HFF-Myc (cell line): ENCODE data around the gene IL22.

Experiments
- DNase-seq: peaks from one replicate; pipeline ENCODE4 v3.0.0-alpha.2; 2011; ENCODE audit warnings: low read depth; ENCODE audit errors: extremely low read depth
- H3K4me3 ChIP-seq: replicated peaks from 2 replicates; pipeline ENCODE4 v1.5.1; 2011; ENCODE audit warnings: low read depth, mild to moderate bottlenecking, control low read depth, low read length
- CTCF ChIP-seq: IDR thresholded peaks from 2 replicates; pipeline ENCODE4 v1.5.1; 2012; ENCODE audit warnings: mild to moderate bottlenecking, low read depth, low read length, control low read depth; ENCODE audit errors: missing control alignments

Gene IL22

DNA sequence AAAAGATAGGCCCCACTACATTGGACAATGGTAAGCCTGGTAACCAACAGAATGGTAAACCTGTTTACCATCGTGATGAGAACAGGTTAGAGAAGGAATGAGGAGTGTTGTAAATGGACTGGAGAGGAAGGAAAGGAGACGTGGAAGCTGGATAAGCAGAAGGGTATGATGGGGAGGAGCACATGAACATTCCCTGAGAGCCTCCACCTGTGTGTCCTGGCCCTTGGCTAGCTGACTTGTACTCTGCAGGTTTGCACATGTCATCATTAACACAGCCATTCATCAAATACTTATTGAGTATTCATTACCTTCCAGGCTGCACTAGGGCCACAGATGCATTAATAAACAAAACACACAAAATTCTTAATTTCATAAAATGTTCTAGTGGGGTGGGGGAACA is 23.4 kb downstream of the IL22 start:
- TF ChIP-seq CTCF = no peak
- DNase-seq = no peak
- no peak overlapping the region for H3K4me3 ChIP-seq

DNA sequence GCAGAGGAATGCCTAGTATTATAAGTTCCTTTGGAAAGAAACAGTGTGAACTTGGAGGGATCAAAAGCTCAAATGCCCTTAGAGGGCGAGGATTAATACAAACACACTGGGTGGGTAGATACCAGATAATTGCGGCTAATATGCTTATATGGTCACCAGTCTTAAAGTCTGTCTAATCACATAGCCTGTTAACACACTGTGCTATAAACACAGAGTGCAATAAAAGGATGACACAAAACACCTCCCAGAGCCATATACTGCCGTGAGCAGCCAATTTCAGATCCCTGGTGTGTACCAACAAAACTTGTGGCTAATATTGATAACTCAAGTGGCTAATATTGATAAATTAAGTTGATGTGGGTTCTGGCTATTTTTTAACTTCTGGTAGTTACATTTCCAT is 26.0 kb downstream of the IL22 start:
- TF ChIP-seq CTCF = no peak
- no peak for DNase-seq
- no peak overlapping the region for H3K4me3 ChIP-seq

DNA sequence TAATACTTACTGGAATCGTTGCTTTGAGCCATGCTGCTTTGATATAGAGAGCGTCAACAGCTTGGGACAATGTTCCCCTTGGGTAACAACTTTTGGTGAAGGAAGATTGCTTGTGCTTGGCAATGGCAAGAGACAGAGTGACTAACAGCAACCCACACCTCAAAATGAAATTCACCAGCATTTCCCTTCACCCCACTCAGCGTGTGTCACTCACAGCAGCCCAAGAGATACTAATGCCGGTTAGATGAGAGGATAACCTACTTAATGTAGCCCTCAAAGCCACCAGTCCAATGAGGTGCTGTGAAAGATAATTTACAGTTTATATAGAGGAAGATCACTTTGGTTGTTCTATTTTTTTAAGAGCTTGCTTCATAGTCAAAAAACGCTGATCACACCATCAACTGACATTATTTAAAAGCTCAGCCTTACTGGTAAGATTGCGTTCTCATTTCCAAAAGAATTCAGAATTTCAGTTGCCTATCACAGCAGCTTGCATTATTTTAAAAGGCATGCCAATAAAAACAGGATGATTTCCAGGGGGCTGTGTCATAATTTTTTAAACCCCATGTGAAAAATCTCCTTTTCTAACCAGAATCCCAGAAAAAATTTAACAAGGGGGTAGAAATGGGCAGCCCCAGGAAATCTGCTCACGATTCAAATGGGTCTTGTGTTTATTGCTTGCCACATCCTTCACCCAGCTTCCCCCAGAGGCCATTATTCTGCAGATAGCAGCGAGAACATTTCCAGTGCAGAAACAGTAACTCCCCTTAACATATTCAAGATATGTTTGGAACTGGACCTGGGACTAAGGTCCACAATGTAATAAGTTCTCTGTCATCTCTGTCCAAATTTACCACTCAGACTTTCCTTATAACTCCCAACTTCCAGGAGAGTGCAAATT is 27.6 kb downstream of the IL22 start, which contains the start of gene IL26:
Gene IL26 (minus strand): TSS at position 235 of the 901 bp plus-strand sequence. CDS start 54 bp downstream, at position 181.
- no peak for DNase-seq
- no peak for TF ChIP-seq CTCF
- no peak within 1 kb of the TSS for H3K4me3 ChIP-seq

GRCh38 chr12:68224613-68225285 is 28.7 kb downstream of the IL22 start:
- no peak for DNase-seq
- no peak overlapping the region for H3K4me3 ChIP-seq
- TF ChIP-seq CTCF = no peak

DNA sequence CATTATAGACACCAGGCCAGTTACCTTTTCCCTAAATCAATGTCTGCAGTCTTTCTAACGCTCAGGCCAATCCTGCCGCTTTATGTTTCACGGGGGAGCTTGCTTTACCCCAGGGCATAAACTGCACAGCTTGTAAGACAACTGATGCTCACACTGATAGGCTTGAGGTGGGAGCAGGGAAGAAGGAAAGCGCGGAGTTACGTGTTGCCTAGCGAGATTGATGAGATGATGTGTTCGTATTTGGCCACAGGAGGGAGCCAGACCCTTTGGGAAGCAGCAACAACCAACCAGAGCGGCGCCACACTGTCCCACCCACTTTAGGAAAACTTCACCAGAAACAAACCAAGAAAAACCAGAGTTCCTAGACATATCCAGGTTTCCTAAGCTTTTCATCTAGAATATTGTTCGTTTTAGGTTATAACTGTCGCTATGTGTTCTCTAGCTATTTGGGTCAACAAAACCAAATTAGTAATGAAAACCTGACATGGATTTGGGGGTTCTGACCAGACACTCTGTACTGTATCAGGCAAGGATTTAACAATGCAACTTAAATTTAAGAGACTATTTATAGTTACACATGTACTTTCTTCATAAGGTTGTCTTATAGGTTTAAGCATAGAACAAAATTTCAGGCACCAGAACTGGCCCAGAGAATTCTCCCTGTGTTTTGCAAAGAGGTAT is 30.2 kb downstream of the IL22 start:
- DNase-seq = peak; percentile 72
- H3K4me3 ChIP-seq = no peak overlapping the region
- TF ChIP-seq CTCF = peak; percentile 82

DNA sequence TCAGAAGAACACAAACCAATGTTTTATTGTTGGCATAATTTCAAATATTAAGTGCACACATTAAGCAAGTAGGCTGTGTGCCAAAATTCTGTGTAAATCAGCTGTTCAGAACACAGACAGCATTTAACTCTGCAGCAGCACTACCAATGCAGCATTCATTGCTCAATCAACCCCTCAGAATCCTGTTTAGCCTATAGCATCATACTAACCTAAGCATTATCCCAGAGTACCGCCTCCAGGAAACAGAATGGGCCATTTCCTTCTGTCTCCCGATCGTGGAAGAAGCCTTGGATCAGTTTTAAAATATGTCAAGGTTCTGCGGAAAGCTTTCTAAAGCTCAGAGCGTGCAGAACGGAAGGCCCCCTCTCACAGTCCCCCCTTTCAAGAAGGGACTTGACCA is 31.1 kb downstream of the IL22 start:
- no peak for DNase-seq

More for the DNA sequence above, 31.1 kb downstream of the IL22 start:
- H3K4me3 ChIP-seq = no peak overlapping the region
- TF ChIP-seq CTCF = no peak
